HG03558 (cell line): ENCODE results near the gene CARMIL1.
"Not testable (repeated sequence)": the region's sequence is repeated elsewhere in the genome, so short reads cannot be mapped to it uniquely, and the experiment has no call there.

Experiments
- ATAC-seq: cut with Tn5 transposase; IDR thresholded peaks from one replicate; pipeline ENCODE4 v1.9.1; 2021; ENCODE audit warnings: moderate number of reproducible peaks; ENCODE audit not compliant: unreplicated experiment; ENCODE audit errors: extremely low read depth

Gene CARMIL1

DNA sequence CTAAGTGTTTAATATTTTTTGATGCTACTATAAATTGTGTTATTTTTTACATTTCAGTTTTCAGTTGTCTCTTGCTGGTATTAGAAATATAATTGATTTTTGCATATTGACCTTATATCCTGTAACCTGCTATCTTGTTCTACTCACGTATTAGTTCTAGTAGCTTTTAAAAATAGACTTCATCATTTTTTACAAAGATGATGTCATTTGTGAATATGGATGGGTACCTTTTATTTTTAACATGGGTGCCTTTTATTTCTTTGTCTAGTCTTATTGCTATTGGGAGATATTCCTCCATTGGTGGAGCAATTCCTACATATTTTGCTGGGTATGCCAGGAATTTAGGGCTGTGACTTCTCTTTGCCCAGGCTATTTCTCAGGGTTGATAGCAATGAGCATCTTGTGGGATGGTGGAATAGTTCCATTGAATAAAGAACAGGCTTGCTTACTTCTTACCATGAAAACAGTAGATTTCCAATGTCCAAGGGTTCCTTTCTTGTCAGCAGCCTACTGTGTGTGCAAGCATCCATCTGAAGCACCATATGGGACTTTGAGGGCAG is 149.7 kb downstream of the CARMIL1 start:
- ATAC-seq, result no peak

DNA sequence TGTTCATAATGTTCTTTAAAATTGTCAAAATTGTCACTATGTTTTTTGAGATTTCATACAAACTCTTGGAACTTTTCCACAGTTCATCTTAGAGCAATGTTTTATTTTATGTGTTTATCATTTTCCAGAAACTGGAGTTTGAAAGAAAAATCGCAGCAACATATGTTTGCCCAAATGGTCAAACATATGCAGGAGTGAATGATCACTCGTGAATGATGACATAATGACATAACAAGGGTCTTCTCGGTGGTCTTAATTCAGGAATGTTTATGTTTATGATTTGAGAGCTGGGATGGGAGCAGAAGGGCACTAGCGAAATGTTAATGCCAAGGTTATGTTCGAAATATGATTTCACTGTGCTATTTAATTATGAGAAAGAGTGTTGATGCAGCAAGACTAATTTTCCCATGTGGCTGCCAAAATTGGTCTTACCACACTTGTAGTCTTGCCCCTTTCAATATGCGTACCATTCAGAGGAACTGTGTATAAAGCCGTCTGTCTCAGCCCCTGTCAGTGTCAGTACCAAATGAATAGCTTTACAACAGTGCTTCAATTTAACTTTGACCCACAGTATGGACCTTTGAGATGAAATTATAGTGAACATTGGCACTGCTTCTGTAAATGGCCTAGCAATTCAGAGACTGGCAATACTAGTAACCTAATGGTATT is 152.3 kb downstream of the CARMIL1 start:
- ATAC-seq, result no peak

DNA sequence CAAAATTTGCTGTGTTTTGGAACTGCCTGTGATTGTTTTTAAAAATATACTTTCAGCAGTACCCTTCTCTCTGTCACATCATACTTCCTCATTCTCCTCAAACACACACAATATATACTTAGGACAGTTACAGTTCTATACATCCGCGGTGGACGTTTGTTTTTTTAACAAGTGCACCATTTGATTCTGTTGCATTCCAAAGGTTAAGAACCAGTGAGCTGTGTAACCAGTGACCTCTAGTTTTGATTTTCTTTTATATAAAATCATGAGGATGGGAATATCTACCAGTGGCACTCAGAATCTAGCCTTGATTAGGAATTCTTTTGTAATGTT is 152.8 kb downstream of the CARMIL1 start:
- no peak for ATAC-seq

DNA sequence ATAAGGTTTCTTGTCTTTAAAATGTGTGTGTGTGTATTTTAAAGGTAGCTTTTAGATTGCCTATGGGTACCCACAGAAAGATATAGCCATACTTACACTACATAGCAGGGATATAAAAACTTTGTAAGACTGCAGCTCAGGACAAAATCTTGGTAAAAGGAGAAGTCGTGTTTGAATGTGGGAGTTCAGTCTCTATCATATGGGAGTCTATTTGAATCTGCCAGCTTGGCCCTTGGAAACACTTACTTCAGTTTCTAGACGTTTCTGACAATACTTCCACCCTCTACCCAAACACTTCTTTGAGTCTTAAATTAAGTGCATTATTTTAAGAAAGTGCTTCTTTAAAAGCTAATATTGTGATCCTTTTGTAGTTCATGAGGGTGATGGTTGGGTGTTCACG is 155.7 kb downstream of the CARMIL1 start:
- no peak for ATAC-seq

DNA sequence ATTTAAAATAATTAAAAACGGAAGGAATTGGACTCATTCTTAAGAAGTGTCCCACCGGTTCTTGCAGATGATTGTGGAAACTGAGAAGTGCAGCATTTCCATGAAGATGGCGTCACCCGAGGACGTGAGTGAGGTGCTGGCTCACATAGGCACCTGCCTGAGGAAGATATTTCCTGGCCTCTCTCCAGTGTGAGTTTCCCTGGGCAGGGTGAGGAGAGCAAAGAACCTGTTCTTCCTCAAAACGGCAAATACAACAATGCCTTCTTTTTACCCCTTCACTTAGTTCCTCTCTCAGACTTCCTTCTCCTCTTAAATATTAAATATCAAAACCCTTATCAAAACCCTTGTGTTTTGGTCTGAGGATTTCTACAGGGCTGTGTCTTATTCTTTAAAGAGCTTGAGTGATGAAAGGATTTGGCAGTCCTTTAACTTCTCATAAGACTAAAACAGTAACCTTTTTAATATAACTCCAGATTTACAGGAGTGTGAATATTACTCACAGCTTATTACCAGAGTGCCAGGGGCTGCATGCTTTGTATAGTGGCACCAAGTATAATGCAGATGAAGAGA is 156.3 kb downstream of the CARMIL1 start:
- ATAC-seq, result no peak

DNA sequence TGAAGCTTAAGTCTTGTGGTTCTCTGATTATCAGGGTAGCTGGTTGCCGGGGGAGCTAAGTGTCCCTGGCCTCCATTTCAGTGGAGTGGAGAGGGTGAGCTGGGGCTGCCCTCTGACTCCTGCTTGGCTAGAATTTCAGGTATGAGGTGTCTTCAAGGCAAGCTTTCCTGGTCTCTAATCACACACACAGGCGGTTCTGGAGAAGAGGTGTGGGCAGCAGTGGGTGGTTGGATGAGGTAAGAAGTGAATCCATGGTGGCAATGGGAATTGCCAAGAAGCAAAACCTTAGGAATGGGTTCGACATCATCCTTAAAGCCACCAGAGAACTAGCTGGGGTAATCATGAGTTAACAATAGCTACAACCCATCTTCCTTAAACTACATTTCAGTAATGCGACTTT is 157.6 kb downstream of the CARMIL1 start:
- ATAC-seq, result no peak

DNA sequence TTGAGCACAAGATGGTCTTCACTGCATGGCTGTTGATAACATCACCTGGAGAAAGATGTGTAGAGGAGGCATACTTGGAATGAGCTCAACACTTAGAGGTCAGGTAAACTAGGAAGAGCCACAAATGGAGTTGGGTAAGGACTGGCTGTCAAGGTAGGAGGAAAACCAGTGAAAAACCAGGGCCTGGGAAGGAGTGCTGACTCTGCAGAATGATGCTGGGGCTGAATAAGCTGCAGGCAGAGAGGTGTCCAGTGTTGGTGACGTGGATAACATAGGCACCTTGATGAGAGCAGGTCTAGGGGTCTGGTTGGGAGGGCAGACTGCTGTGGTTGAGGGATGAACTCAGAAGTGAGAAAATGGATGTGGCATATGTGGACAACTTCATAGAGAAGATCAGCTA is 160.2 kb downstream of the CARMIL1 start:
- no peak for ATAC-seq

DNA sequence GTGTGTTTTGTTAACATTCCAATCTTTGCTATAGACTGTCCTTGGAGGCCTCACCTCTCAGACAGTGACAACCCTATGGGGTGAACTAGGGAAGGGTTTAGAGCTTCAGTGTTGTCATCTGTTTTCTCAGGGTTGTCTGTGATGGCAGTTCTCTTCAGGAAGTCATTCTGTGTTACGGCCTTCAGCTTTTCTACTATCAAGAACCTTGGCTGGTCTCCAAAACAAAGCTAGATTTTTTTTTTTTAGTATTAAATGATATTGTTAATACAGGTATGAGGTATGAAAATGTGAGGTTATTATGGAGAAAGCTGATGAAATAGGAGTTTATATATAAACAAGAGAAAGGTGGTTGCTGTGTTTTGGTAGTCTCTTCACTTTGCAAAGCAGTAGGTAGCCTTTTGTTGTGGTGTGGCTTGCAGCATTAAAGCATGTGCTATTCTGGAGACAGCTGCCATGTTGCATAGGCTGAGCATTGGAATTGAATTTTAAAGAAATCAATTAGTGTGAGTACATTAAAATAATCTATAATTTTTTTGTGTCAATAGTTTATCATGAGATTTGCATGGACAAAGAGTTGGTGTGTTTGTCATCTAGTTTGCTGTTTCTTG is 162.6 kb downstream of the CARMIL1 start:
- ATAC-seq, result no peak

DNA sequence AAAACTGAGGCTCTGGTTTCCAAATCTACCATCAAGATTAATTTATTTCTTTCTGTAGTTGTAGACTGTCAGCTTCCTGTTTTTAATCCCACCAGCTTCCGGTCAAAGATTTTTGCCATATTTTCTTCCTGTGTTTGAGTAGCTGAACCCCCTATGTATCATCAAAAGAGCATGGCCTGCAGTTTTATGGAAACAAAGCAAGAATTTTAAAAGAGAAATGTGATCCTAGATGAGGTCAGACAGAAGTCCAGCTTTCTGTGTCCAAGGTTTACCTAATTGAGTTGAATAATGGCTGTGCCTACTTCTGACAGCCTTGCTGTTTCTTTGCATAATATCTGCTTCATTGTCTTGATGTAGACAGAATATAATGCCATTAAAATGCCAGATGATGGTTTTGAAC is 163.7 kb downstream of the CARMIL1 start:
- ATAC-seq, result no peak

DNA sequence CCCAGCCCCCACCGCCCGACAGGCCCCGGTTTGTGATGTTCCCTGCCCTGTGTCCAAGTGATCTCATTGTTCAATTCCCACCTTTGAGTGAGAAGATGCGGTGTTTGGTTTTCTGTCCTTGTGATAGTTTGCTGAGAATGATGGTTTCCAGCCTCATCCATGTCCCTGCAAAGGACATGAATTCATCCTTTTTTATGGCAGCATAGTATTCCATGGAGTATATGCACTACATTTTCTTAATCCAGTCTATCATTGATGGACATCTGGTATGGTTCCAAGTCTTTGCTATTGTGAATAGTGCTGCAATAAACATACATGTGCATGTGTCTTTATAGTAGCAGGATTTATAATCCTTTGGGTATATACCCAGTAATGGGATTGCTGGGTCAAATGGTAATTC is 165.3 kb downstream of the CARMIL1 start:
- not testable (repeated sequence) for ATAC-seq

DNA sequence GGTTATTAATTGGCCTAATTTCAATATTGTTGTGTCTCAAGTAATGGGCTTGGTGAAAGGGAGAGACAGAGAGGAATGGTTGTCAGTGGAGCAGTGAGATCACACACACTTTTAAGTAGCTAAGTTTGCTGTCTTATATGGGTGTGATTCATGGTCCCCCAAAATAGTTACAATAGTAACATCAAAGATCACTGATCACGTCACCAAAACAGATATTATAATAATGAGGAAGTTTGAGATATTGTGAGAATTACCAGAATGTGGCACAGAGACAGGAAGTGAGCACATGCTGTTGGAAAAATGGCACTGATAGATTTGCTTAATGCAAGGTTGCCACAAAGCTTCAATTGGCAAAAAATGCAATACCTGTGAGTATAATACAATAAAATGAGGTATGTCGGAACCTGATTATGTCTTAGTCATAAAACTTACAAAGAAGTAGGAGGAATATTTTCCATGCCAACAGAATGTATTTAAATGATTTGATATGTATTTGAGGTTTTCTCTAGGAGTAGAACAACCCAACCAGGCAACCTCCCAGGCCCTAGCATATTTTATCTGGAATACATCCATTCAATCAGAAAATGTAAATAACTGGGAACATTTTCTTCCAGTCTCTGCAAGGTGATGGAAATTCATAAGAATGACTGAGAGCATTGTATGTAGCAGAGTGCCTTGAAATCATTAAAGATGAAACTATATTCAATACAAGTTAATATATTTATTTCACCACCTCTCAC is 167.8 kb downstream of the CARMIL1 start:
- ATAC-seq, result no peak

DNA sequence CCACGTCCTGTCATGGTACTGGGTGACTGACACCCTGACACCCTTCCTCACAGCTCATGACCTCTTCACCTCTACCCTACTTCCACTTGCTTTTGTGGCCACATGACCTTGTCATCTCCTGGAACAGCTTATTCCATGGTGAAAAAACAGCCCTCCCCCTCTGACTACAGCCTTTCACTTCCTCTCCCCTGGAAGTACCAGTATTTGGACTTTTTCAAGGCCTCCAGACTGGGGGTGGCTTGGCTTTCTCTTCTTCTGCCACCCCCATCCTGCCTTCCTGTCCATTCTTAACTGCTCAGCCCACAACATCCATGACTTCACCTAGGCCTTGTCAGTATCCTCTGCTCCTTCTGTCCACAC is 168.4 kb downstream of the CARMIL1 start:
- ATAC-seq, result no peak

DNA sequence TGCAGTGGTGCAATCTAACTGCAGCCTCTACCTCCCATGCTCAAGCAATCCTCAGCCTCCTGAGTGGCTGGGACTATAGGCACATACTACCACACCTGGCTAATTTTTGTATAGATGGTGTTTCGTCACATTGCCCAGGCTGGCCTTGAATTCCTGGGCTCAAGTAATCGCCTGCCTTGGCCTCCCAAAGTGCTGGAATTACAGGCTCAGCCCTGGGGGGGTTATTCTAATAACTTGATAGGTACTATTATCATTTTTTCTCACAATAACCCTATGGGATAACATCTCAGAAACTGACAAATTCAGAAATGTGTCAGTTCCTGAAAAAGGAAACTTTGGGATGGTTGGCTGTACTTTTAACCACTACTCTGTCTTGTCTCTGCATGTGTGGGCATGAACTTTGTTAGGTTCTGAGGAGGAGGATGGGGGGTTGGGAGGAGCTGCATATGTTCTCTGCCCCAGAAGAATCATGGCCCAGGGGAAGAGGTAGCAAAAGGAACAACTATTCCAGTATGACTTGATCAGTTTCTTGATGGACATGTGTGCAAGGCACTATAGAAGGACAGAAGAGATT is 169.9 kb downstream of the CARMIL1 start:
- ATAC-seq, result no peak

DNA sequence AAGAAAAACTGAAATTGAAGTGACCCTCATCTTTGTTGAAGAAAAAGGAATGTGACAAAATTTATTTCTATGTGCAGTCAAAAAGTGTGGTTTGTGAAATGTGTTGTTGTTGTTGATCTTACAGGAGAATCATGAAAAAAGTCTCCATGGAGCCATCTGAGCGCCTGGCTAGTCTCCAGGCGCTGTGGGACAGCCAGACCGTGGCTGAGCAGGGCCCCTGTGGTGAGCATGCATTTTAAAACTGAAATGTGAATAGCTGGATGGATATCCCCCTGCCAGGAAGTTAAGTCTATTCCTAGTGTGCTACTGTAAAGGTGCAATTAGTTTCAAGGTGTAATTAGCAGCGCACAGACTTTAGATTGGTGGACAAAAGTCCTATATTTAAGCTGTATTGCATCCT is 170.6 kb downstream of the CARMIL1 start:
- no peak for ATAC-seq

DNA sequence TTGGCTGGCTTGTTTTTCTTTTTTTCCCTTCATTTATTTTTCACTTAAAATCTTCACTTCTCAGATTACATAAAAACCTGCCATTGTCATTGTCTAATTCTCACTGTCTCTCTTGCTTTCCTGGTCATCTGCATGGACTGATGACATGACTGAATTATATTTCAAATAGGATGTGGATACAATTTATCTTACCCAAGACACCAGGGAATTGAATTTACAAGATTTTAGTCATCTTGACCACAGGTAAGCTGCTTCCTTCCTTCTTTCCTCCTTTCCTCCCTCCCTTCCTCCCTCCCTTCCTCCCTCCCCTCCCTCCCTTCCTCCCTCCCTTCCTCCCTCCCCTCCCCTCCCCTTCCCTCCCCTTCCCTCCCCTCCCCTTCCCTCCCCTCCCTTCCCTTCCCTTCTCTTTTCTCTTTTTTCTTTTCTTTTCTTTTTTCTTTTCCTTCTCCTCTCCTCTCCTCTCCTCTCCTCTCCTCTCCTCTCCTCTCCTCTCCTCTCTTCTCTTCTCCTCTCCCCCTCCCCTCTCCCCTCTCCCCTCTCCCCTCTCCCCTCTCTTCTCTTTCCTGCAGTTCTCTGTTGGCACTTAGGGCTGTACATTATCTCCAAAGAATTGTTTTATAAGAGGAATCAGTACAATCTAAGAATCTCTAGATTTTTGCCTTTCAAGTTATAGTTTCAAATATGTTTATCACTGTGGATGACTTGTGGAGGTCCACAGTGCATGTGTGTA is 171.5 kb downstream of the CARMIL1 start:
- ATAC-seq, result no peak

DNA sequence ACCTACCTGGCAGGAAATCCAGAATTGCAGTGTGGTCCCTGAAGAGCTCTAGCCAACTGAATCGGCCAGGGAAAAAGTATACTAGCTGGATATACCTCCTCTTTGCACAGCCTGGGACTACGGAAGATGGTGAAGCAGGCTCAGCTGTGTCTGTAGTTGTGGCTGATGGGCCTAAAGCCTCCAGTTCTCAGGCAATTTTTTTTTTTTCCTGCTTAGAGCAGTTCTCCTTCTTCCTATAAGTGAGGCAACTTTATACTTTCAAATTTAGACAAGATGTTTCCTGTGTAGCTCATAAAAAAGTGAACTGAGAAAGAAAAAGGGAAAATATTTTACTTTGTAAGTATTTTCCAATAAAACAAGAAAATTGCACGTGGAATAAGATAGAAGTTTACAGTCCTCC is 172.9 kb downstream of the CARMIL1 start:
- no peak for ATAC-seq

DNA sequence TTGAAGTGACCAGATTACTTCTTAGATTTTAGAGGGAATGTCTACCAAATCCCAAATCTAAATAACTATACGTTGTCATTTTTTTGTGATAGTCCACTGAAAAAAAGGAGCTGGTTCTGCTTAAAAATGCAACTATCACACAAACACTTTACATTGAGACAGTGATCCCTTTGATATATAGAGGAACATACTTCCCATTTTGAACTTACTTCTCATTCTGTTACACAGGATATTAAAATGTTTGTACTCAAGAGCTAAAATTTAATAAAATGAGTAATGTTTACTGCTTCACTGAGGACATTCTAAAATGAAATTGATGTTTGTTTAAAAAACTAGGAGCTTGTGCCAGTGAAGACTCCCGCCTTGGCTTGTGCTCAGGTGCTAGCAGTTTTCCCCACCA is 174.1 kb downstream of the CARMIL1 start:
- no peak for ATAC-seq

DNA sequence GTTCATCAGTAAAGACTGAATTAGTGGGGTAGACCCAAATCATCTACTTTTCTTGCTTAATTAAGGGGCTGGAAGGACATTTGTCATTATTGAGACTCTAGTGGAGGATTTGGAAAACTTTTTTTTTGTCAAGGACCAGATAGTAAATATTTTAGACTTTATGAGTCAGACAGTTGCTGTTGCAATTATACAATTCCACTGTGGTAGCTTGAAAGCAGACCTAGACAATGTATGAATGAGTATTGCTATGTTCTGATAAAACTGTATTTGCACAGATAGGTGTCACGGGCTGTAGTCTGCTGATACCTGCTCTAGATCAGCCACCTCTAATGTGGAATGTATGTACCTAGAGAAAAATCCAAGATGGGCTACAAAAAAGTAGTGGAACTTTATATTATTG is 175.0 kb downstream of the CARMIL1 start:
- ATAC-seq, result no peak

DNA sequence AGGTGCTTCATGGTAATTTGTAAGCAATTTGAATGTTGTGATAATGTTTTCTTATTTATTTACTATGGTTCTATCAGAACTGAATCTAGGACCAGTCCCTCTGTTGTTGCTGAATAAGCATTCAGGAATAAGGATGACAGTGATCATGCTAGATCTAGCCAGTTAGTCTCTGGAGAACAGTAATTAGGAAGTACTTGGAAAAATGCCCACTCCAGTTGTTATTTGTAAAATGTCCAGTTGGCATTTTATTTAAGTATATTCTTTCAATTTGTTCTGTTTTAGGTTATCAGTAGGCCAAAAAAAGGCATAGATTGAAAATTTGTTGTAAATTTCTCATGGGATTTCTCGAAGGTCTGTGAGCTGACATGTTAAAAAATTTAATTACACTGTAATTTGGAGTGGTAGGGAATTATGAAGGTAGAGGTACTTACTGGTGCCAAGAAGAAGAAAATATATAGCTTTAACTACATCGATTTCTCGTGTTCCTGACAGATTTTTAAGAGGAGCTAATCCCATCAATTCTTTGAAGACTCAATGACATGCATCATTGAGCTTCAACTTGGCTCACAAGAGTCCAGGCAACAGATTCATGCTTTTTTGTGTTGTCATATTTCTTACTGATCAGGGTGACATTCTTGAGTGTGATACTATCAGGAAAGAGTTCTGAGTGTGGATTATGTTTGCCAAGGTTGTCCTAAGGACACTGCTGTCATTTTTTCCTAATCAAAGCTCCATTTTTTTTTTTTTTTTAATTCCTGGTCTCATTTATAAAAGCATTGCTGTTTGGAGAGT is 177.3 kb downstream of the CARMIL1 start:
- ATAC-seq, result no peak

DNA sequence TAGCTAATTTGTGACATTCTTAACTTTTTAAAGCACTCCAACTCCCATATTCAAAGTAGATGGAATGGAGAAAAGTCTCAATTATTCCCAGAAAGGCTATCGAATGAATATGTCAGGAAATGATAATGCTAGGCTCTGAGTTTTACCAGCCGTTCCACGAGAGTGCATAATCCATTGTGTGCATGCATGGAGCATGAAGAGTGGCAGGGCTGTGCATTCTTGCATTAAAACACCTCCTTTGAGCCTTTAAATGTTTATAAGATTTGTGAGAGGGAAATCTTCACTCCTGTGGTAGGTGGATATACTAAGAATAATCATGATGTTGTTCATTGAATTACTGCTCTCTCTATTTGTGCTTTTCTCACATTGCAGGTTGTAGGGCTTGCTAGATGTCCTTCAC is 178.3 kb downstream of the CARMIL1 start:
- no peak for ATAC-seq
